MM.1S (cell line): ENCODE measurements around the gene SAMD14.
A peak's percentile ranks its signal among the peaks of the same experiment; 100 is the strongest.

Experiments
- DNase-seq: peaks from one replicate; pipeline ENCODE4 v3.0.0-alpha.2; 2015
- H2AFZ ChIP-seq: fragments of 300-600 bp; sonication (generic); 2 replicates; pipeline ENCODE4 v1.6.0; 2016; ENCODE audit warnings: antibody characterized with exemption, low read length
- H3F3A ChIP-seq: fragments of 300-600 bp; sonication (generic); 2 replicates; pipeline ENCODE4 v1.6.1; 2016; ENCODE audit warnings: mild to moderate bottlenecking, antibody characterized with exemption, low read length, moderate library complexity, mixed read lengths; ENCODE audit not compliant: insufficient read depth
- H3K27ac ChIP-seq: fragments of 300-600 bp; sonication (generic); 2 replicates; pipeline ENCODE4 v1.5.1; 2016; ENCODE audit warnings: mild to moderate bottlenecking, low read length
- H3K27me3 ChIP-seq: fragments of 300-600 bp; sonication (generic); replicated peaks from 2 replicates; pipeline ENCODE4 v1.6.0; 2016; ENCODE audit warnings: low read length; ENCODE audit not compliant: insufficient read depth
- H3K36me3 ChIP-seq: fragments of 300-600 bp; sonication (generic); replicated peaks from 2 replicates; pipeline ENCODE4 v1.6.1; 2016; ENCODE audit warnings: mild to moderate bottlenecking, low read length, mixed read lengths; ENCODE audit not compliant: insufficient read depth
- H3K4me1 ChIP-seq: fragments of 300-600 bp; sonication (generic); 2 replicates; pipeline ENCODE4 v1.6.1; 2016; ENCODE audit warnings: low read length, mixed read lengths
- H3K4me2 ChIP-seq: fragments of 300-600 bp; sonication (generic); 2 replicates; pipeline ENCODE4 v1.6.0; 2016; ENCODE audit warnings: low read depth, low read length
- H3K4me3 ChIP-seq: fragments of 300-600 bp; sonication (generic); 2 replicates; pipeline ENCODE4 v1.5.1; 2016; ENCODE audit warnings: low read length, mixed read lengths
- H3K79me2 ChIP-seq: fragments of 300-600 bp; sonication (generic); 2 replicates; pipeline ENCODE4 v1.6.1; 2016; ENCODE audit warnings: mixed run types, low read length, mixed read lengths
- H3K9ac ChIP-seq: fragments of 300-600 bp; sonication (generic); 2 replicates; pipeline ENCODE4 v1.6.1; 2016; ENCODE audit warnings: low read length, mixed read lengths
- H3K9me2 ChIP-seq: fragments of 300-600 bp; sonication (generic); replicated peaks from 2 replicates; pipeline ENCODE4 v1.6.1; 2016; ENCODE audit warnings: mild to moderate bottlenecking, low read length, mixed read lengths; ENCODE audit not compliant: insufficient read depth
- H3K9me3 ChIP-seq: fragments of 300-600 bp; sonication (generic); replicated peaks from 2 replicates; pipeline ENCODE4 v1.6.1; 2016; ENCODE audit warnings: mild to moderate bottlenecking, low read length, mixed read lengths; ENCODE audit not compliant: insufficient read depth
- H4K20me1 ChIP-seq: fragments of 300-600 bp; sonication (generic); 2 replicates; pipeline ENCODE4 v1.6.1; 2016; ENCODE audit warnings: mild to moderate bottlenecking, low read length, moderate library complexity, mixed read lengths; ENCODE audit not compliant: insufficient read depth
- EZH2 ChIP-seq: fragments of 300-600 bp; sonication (generic); optimal IDR thresholded peaks from 2 replicates; pipeline ENCODE3; 2017; ENCODE audit warnings: low read depth, mild to moderate bottlenecking, antibody characterized with exemption, low read length, mixed read lengths
- EZH2phosphoT487 ChIP-seq: fragments of 300-600 bp; sonication (generic); IDR thresholded peaks from 2 replicates; pipeline ENCODE4 v1.6.1; 2018; ENCODE audit warnings: antibody characterized with exemption, low read length
- TF ChIP-seq, protein P1 (sequence below): fragments of 300-600 bp; sonication (generic); IDR thresholded peaks from 2 replicates; pipeline ENCODE4 v1.5.1; 2016; ENCODE audit warnings: antibody characterized with exemption, low read length, mixed read lengths

SAMD14 gene

DNA sequence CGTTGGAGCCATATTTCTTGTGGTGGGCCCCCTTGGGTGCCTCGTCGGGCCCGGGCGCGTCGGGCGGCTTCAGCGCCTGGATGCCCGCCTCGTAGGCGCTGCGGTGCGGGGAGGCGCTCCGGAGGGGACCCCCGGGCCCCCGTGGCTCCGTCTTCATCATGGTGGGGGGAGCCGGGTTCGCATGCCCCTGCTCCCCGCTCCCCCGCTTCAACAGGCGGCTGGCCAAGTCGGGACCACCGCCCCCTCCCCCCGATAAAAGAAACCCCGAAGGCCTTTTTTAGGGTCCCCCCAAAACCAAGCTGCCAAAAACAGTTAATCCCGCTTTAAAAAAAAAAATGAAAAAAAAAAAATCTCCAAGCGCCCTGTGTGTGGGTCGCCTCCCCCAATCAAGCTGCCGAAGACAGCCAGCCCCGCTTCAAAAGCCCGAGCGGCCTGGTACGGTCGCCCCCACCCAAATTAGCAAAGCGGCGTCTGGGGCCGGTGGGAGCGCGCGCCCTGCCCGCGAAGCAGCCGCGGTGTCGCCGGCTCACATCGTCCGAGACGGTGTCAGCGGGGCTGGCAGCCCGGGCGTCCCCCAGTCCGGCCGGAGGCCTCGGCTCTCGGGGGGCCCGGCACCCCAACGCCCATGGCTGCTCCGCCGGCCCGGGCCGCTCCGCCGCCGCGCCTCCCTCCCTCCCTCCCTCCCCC is 20.5 kb upstream of the SAMD14 start, which contains the start of gene PPP1R9B:
Gene PPP1R9B, minus strand, starts transcription at position 324 of the 687 bp plus-strand sequence. Its CDS starts 164 bp downstream, at position 160.
- H3K27me3 ChIP-seq = no peaks in the 10 kb centered on the region
- peak within 1 kb of the TSS; percentile 84 for H3K27ac ChIP-seq
- H2AFZ ChIP-seq = peak within 1 kb of the TSS; percentile 70
- H4K20me1 ChIP-seq = no peaks in the 10 kb centered on the region
- H3K9ac ChIP-seq = peak within 1 kb of the TSS; percentile 75
- no peak for DNase-seq
- no peaks in the 10 kb centered on the region for H3K36me3 ChIP-seq
- TF ChIP-seq, protein P1, sequence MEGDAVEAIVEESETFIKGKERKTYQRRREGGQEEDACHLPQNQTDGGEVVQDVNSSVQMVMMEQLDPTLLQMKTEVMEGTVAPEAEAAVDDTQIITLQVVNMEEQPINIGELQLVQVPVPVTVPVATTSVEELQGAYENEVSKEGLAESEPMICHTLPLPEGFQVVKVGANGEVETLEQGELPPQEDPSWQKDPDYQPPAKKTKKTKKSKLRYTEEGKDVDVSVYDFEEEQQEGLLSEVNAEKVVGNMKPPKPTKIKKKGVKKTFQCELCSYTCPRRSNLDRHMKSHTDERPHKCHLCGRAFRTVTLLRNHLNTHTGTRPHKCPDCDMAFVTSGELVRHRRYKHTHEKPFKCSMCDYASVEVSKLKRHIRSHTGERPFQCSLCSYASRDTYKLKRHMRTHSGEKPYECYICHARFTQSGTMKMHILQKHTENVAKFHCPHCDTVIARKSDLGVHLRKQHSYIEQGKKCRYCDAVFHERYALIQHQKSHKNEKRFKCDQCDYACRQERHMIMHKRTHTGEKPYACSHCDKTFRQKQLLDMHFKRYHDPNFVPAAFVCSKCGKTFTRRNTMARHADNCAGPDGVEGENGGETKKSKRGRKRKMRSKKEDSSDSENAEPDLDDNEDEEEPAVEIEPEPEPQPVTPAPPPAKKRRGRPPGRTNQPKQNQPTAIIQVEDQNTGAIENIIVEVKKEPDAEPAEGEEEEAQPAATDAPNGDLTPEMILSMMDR = no peak
- TF ChIP-seq EZH2phosphoT487 (no peak), EZH2 (no peak)
- H3K4me2 ChIP-seq = peak within 1 kb of the TSS; percentile 95
- H3K9me2 ChIP-seq = no peaks in the 10 kb centered on the region
- H3K4me1 ChIP-seq = peaks cover 38% of the 10 kb centered on the region
- peaks cover 51% of the 10 kb centered on the region for H3K79me2 ChIP-seq
- H3K9me3 ChIP-seq = no peaks in the 10 kb centered on the region
- H3K4me3 ChIP-seq = peak within 1 kb of the TSS; percentile 82
- H3F3A ChIP-seq = peaks cover 38% of the 10 kb centered on the region

DNA sequence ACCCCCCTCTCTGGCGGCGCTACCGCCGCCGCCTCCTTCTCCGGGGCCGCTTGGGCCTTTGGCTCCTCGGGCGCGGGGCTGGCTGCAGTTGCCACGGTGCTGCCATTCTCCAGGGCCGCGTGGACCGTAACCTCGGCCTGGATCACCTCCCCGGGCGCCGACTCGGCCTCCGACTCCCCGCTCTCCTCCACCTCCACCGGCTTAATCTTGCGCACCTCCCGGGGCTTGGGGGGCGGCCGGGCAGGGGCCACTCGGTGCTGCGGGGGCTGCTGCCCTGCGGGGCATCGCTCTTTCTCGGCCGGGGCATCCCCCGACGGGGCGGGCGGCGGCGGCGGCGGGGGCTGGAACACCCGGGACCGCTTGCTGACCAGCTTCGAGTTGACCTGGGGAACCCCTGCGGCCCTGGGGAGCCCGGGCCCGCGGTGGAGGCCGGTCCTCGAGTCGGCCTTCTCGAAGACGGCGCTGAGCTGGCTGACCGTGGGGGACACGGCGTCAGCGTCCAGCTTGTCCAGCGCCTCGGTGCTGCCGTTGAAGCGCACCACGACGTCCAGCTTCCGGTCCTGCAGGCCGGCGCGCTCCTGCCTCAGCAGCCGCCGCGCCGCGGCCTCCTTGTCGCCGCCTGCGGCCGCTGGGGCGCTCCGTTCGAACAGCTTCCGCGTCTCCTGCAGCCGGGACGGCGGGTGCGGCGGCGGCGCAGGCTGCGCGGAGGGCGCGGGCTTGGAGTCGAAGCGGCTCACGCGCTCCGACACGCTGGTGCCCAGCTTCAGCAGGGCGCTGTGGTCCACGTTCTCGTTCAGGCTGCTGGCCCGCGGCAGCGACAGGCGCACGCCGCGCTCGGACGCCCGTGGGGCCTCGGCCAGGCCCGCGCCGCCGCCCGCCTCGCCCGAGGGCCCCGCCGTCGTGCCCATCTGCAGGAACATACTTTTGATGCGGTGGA is 19.7 kb upstream of the SAMD14 start:
- no peaks in the 10 kb centered on the region for H4K20me1 ChIP-seq

DNA sequence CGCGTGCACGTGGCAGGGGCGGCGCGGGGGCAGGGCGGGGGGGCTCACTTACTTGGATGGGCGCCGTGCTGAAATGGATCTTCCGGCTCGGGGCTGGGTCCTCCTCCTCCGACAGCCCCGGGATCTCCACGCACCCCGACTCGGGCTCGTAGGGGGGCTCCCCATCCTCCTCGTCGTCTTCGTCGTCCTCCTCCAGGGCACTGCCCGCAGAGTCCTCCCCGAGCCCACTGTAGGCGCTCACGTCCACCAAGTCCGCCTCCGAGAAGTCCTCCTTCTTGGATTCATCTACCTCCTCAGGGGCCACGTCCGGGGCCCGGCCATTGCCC is 19.1 kb upstream of the SAMD14 start:
- DNase-seq = no peak
- Histone ChIP-seq H4K20me1 (no peaks in the 10 kb centered on the region), H3K4me3 (peak overlapping the region; percentile 78), H3K27ac (peak overlapping the region; percentile 46; the same call in 1 of the 2 replicates), H3K4me2 (peak overlapping the region; percentile 92), H3K9me2 (no peaks in the 10 kb centered on the region), H3K36me3 (no peaks in the 10 kb centered on the region), H3K4me1 (peaks cover 25% of the 10 kb centered on the region), H3K79me2 (peaks cover 66% of the 10 kb centered on the region), H3F3A (peaks cover 24% of the 10 kb centered on the region), H3K9ac (peak overlapping the region; percentile 70), H3K27me3 (no peaks in the 10 kb centered on the region), H3K9me3 (no peaks in the 10 kb centered on the region), H2AFZ (peak overlapping the region; percentile 2; the same call in 1 of the 2 replicates)
- TF ChIP-seq EZH2phosphoT487 (no peak), EZH2 (no peak)
- TF ChIP-seq, protein P1 = no peak

More for the DNA sequence above, 19.7 kb upstream of the SAMD14 start:
- peak overlapping the region; percentile 46; the same call in 1 of the 2 replicates for H3K27ac ChIP-seq
- peak overlapping the region; percentile 78 for H3K4me3 ChIP-seq
- H3K4me1 ChIP-seq = peaks cover 32% of the 10 kb centered on the region
- H2AFZ ChIP-seq = peak overlapping the region; percentile 2; the same call in 1 of the 2 replicates
- DNase-seq = peak; percentile 71
- H3K27me3 ChIP-seq = no peaks in the 10 kb centered on the region
- H3K9me3 ChIP-seq = no peaks in the 10 kb centered on the region
- H3K79me2 ChIP-seq = peaks cover 59% of the 10 kb centered on the region
- no peak for TF ChIP-seq EZH2phosphoT487
- TF ChIP-seq, protein P1 = peak; percentile 12; the same call in 1 of the 2 replicates
- H3K36me3 ChIP-seq = no peaks in the 10 kb centered on the region
- peaks cover 30% of the 10 kb centered on the region for H3F3A ChIP-seq
- H3K4me2 ChIP-seq = peak overlapping the region; percentile 92
- H3K9me2 ChIP-seq = no peaks in the 10 kb centered on the region
- peak overlapping the region; percentile 75 for H3K9ac ChIP-seq
